ENCODE data around the gene SYCE1.

DNA sequence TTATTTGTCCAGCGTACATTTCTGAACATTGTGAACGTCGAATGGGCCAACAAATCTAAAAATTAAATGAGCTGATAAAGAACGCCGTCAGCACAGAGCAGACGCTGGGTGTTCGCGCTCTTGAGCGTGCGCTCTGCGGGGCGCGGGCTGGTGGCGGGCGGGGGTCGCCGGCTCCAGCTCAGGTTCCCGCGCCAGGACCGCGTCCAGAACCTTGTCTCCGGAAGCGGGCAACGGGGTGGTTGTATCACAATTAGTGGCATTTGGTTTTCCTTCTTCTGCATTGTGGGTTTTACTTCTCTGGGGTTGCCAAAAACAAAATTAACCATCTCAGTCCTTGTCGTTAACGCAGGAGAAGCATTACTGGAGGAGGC, 35.8 kb downstream of the SYCE1 start:
- no peak for TF ChIP-seq EP300 (IDR thresholded peaks at IDR 0.05)
- TF ChIP-seq, protein P1, sequence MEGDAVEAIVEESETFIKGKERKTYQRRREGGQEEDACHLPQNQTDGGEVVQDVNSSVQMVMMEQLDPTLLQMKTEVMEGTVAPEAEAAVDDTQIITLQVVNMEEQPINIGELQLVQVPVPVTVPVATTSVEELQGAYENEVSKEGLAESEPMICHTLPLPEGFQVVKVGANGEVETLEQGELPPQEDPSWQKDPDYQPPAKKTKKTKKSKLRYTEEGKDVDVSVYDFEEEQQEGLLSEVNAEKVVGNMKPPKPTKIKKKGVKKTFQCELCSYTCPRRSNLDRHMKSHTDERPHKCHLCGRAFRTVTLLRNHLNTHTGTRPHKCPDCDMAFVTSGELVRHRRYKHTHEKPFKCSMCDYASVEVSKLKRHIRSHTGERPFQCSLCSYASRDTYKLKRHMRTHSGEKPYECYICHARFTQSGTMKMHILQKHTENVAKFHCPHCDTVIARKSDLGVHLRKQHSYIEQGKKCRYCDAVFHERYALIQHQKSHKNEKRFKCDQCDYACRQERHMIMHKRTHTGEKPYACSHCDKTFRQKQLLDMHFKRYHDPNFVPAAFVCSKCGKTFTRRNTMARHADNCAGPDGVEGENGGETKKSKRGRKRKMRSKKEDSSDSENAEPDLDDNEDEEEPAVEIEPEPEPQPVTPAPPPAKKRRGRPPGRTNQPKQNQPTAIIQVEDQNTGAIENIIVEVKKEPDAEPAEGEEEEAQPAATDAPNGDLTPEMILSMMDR (IDR thresholded peaks at IDR 0.05): no peak

Measured in suprapubic skin (tissue), 3 donors.